K562 (cell line): ENCODE measurements around the gene ZNF865. TPM values are rescaled to one million over a fixed set of nuclear protein-coding genes. Genes with fewer than 3 reads are reported as not detected.

ENCODE experiments used
- polyA plus RNA-seq, 8 experiments: library from polyadenylated mRNA; depleted of rRNA in 4 of 8; stranded (reverse) in 5 of 8; unstranded in 3 of 8; fragments of >200 nt; fragmentation: Nextera tagmentation in 2 of 8; fragmentation: Illumina TruSeq in 1 of 8; extraction: Ambion mirVana in 2 of 8; extraction: Trizol in 1 of 8; gene quantifications; 2 replicates each; pipeline versions ENCODE4 v1.2.1 to v1.2.3, GENCODE V29; 2011 to 2014; ENCODE audit warnings: inconsistent platforms in 1 of 8, missing spikeins in 1 of 8
- total RNA-seq, 7 experiments: library from RNA; depleted of rRNA in 6 of 7; stranded (reverse); fragments of >200 nt in 6 of 7; fragmentation: Illumina TruSeq in 2 of 7; extraction: Trizol in 2 of 7; gene quantifications; 2 replicates each; pipeline versions ENCODE4 v1.2.1 to v1.2.3, GENCODE V29; 2011 to 2021; ENCODE audit warnings: low replicate concordance in 1 of 7
- TF ChIP-seq, protein P1 (sequence below), 2 experiments: fragments of 450-650 bp; IDR thresholded peaks; 2 replicates each; pipeline ENCODE4 v1.6.1; 2016; ENCODE audit warnings: mild to moderate bottlenecking in 2 of 2, borderline replicate concordance in 1 of 2, low read depth in 1 of 2, moderate library complexity in 1 of 2

Gene ZNF865
- total and polyA plus RNA-seq, 9 of the 15 experiments (the other 6 are each of a cell fraction or from before 2014, with no cell fraction given) = 0.40 to 18.8 (median 1.6) TPM; not detected in 2

DNA sequence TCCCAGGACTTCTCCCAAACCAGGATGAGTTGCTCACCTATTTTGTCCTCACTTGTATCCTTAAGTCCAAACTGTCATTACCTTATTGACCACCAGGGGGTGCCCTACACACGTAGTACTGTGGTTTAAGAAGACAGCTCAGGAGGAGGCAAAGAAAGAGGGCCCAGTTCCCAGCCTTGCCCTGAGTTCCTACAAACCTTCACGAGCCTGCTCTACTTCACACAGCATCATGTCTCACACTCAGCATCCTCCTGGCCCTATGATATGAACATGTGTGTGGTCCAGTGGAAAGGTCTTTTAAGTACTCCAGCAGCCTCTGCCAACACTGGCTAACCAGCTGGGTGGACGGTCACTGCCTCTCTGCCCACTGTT, 27.0 kb downstream of the ZNF865 start (continued):
- TF ChIP-seq, protein P1, sequence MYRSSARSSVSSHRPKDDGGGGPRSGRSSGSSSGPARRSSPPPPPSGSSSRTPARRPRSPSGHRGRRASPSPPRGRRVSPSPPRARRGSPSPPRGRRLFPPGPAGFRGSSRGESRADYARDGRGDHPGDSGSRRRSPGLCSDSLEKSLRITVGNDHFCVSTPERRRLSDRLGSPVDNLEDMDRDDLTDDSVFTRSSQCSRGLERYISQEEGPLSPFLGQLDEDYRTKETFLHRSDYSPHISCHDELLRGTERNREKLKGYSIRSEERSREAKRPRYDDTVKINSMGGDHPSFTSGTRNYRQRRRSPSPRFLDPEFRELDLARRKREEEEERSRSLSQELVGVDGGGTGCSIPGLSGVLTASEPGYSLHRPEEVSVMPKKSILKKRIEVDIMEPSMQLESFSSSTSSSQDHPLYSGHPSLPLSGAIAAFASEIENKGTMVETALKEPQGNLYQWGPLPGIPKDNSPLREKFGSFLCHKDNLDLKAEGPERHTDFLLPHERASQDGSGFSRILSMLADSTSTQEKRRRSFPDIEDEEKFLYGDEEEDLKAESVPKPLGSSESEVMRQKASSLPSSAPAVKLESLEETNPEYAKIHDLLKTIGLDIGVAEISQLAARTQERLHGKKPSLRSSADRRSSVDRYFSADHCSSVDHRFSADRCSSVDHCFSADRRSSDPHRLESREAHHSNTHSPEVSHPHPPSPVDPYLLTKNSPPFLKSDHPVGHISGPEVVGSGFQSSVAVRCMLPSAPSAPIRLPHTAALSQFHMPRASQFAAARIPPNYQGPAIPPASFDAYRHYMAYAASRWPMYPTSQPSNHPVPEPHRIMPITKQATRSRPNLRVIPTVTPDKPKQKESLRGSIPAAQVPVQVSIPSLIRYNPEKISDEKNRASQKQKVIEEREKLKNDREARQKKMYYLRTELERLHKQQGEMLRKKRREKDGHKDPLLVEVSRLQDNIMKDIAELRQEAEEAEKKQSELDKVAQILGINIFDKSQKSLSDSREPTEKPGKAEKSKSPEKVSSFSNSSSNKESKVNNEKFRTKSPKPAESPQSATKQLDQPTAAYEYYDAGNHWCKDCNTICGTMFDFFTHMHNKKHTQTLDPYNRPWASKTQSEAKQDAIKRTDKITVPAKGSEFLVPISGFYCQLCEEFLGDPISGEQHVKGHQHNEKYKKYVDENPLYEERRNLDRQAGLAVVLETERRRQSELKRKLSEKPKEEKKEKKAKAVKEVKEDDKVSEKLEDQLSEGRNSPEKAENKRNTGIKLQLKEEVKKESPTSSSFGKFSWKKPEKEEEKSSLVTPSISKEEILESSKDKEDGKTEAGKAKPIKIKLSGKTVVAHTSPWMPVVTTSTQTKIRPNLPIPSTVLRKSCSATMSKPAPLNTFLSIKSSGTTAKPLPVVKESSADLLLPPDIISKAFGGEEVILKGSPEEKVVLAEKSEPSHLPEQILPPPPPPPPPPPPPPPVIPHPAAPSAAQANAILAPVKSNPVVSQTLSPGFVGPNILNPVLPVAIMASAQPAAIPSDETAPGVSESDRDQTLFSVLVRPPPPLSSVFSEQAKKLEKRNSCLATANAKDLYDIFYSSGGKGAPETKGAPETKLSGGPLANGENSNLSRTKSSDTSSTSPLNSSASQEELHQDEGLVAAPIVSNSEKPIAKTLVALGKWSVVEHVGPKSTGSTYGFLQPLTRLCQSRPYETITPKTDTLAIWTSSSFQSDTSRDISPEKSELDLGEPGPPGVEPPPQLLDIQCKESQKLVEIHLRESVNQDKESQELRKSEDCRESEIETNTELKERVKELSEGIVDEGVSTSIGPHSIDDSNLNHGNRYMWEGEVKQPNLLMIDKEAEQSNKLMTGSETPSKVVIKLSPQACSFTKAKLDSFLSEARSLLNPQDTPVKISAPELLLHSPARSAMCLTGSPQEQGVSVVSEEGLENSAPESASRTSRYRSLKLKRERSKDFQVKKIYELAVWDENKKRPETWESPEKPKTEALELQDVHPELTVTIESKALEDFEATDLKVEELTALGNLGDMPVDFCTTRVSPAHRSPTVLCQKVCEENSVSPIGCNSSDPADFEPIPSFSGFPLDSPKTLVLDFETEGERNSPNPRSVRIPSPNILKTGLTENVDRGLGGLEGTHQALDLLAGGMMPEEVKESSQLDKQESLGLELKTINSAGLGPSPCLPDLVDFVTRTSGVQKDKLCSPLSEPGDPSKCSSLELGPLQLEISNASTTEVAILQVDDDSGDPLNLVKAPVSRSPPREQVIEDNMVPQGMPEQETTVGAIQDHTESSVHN (IDR thresholded peaks at IDR 0.05; ENCODE audit: borderline replicate concordance in 1 of 2, low read depth in 1 of 2) = no peak
